SK-N-SH (cell line): Measurements from ENCODE around the gene GLOD4. TPM values are rescaled to one million over a fixed set of nuclear protein-coding genes. Genes with fewer than 3 reads are reported as not detected.

Source experiments
- CTCF ChIA-PET: fragments of 300-600, 350-600 bp; formaldehyde crosslinking; extraction: SDS; loops from one replicate; lab custom pipeline; 2021; lab: Yijun Ruan, JAX
- POLR2A ChIA-PET: fragments of 350-600 bp; sonication (Branson Sonifier 250); formaldehyde crosslinking; extraction: SDS; loops from one replicate; lab custom pipeline; 2020; ENCODE audit warnings: antibody characterized with exemption, inconsistent platforms; lab: Yijun Ruan, JAX
- DNase-seq: peaks from one replicate; pipeline ENCODE4 v3.0.0; 2012
- H2AFZ ChIP-seq: fragments of 200-600 bp; sonication (generic); 2 replicates; pipeline ENCODE4 v1.8.1; 2016; ENCODE audit warnings: antibody characterized with exemption, mild to moderate bottlenecking, low read depth
- H3F3A ChIP-seq: fragments of 200-600 bp; sonication (generic); replicated peaks from 2 replicates; pipeline ENCODE3; 2016; ENCODE audit warnings: antibody characterized with exemption, mild to moderate bottlenecking; ENCODE audit not compliant: insufficient read depth
- H3K27ac ChIP-seq, 2 experiments: fragments of 200-500 bp in 1 of 2; fragments of 200-600 bp in 1 of 2; sonication (Bioruptor generic) in 1 of 2; sonication (generic), shearing (Covaris generic) in 1 of 2; 2 replicates each; pipeline versions ENCODE4 v1.5.1 to v1.6.1; 2014 to 2016; ENCODE audit warnings: low read depth in 2 of 2, inconsistent platforms in 1 of 2, low read length in 1 of 2, mild to moderate bottlenecking in 1 of 2, mixed read lengths in 1 of 2
- H3K27me3 ChIP-seq: fragments of 200-600 bp; sonication (generic), shearing (Covaris generic); 2 replicates; pipeline ENCODE4 v1.6.1; 2016; ENCODE audit warnings: mixed run types; ENCODE audit not compliant: insufficient read depth
- H3K36me3 ChIP-seq, 2 experiments: fragments of 200-500 bp in 1 of 2; fragments of 200-600 bp in 1 of 2; sonication (Bioruptor generic) in 1 of 2; sonication (generic) in 1 of 2; replicated peaks in 1 of 2; 2 replicates each; pipeline versions ENCODE3 to v1.5.1; 2014 to 2016; ENCODE audit warnings: low read length in 1 of 2, mild to moderate bottlenecking in 1 of 2; ENCODE audit not compliant: insufficient read depth in 2 of 2, control insufficient read depth in 1 of 2
- H3K4me1 ChIP-seq, 2 experiments: fragments of 200-500 bp in 1 of 2; fragments of 200-600 bp in 1 of 2; sonication (Bioruptor generic) in 1 of 2; sonication (generic), shearing (Covaris generic) in 1 of 2; 2 replicates each; pipeline versions ENCODE4 v1.5.1 to v1.6.1; 2014 to 2016; ENCODE audit warnings: low read depth in 1 of 2, low read length in 1 of 2, mixed run types in 1 of 2; ENCODE audit not compliant: insufficient read depth in 2 of 2, control insufficient read depth in 1 of 2
- H3K4me2 ChIP-seq: fragments of 200-600 bp; sonication (generic), shearing (Covaris generic); 2 replicates; pipeline ENCODE4 v1.6.1; 2017; ENCODE audit warnings: mixed run types
- H3K4me3 ChIP-seq, 2 experiments: fragments of 200-500 bp in 1 of 2; fragments of 200-600 bp in 1 of 2; sonication (Bioruptor generic) in 1 of 2; sonication (generic), shearing (Covaris generic) in 1 of 2; 2 replicates each; pipeline versions ENCODE4 v1.5.1 to v1.8.1; 2014 to 2016; ENCODE audit warnings: low read depth in 2 of 2, inconsistent platforms in 1 of 2, low read length in 1 of 2, mild to moderate bottlenecking in 1 of 2, mixed read lengths in 1 of 2, moderate library complexity in 1 of 2
- H3K79me2 ChIP-seq: fragments of 200-600 bp; sonication (generic); 2 replicates; pipeline ENCODE4 v1.8.1; 2017; ENCODE audit warnings: mild to moderate bottlenecking; ENCODE audit not compliant: insufficient read depth
- H3K9ac ChIP-seq: fragments of 200-600 bp; sonication (generic); 2 replicates; pipeline ENCODE4 v1.6.1; 2017; ENCODE audit warnings: mixed run types
- H3K9me2 ChIP-seq: fragments of 200-600 bp; sonication (generic); 2 replicates; pipeline ENCODE4 v1.6.1; 2017; ENCODE audit warnings: mixed run types
- H3K9me3 ChIP-seq: fragments of 200-600 bp; sonication (generic); 2 replicates; pipeline ENCODE4 v1.6.1; 2017; ENCODE audit warnings: mixed run types, mild to moderate bottlenecking, moderate library complexity
- H4K20me1 ChIP-seq: fragments of 200-600 bp; sonication (generic); 2 replicates; pipeline ENCODE4 v1.6.1; 2017; ENCODE audit warnings: mild to moderate bottlenecking, mixed run types; ENCODE audit not compliant: insufficient read depth
- CHD2 ChIP-seq: fragments of 150-350 bp; IDR thresholded peaks from 2 replicates; pipeline ENCODE4 v1.6.1; 2018; ENCODE audit warnings: low read length; ENCODE audit not compliant: partially characterized antibody
- ELF1 ChIP-seq: IDR thresholded peaks from 2 replicates; pipeline ENCODE4 v1.4.0; 2012
- EZH2phosphoT487 ChIP-seq: fragments of 200-600 bp; sonication (generic); IDR thresholded peaks from 2 replicates; pipeline ENCODE4 v1.6.1; 2017; ENCODE audit warnings: low read depth, mixed run types, mild to moderate bottlenecking, antibody characterized with exemption, moderate library complexity, borderline replicate concordance
- FOXJ3 ChIP-seq: sonication (generic); formaldehyde crosslinking; IDR thresholded peaks from 2 replicates; pipeline ENCODE4 v1.5.1; 2020; ENCODE audit warnings: mild to moderate bottlenecking, missing genetic modification reagents
- GATA2 ChIP-seq: sonication (generic); formaldehyde crosslinking; IDR thresholded peaks from 2 replicates; pipeline ENCODE4 v1.5.0; 2020; ENCODE audit warnings: mild to moderate bottlenecking, missing genetic modification reagents
- IRF3 ChIP-seq: fragments of 150-350 bp; IDR thresholded peaks from 2 replicates; pipeline ENCODE4 v1.6.1; 2016; ENCODE audit warnings: mild to moderate bottlenecking, low read depth, low read length
- JUND ChIP-seq: IDR thresholded peaks from 2 replicates; pipeline ENCODE4 v1.4.0; 2012
- MEF2A ChIP-seq: IDR thresholded peaks from 2 replicates; pipeline ENCODE4 v1.4.0; 2012; ENCODE audit warnings: low read depth, borderline replicate concordance
- MXI1 ChIP-seq: IDR thresholded peaks from 2 replicates; pipeline ENCODE4 v1.6.1; 2012; ENCODE audit warnings: mild to moderate bottlenecking, low read depth, low read length, improper control_type of control experiment
- NFIC ChIP-seq: IDR thresholded peaks from 2 replicates; pipeline ENCODE4 v1.4.0; 2012; ENCODE audit warnings: borderline replicate concordance
- NRF1 ChIP-seq: IDR thresholded peaks from 2 replicates; pipeline ENCODE4 v1.6.1; 2012; ENCODE audit warnings: low read depth, mild to moderate bottlenecking, low read length
- RAD21 ChIP-seq: IDR thresholded peaks from 2 replicates; pipeline ENCODE4 v1.6.1; 2012; ENCODE audit warnings: mild to moderate bottlenecking, low read length
- RFX5 ChIP-seq: IDR thresholded peaks from 2 replicates; pipeline ENCODE4 v1.6.1; 2012; ENCODE audit warnings: mild to moderate bottlenecking, improper control_type of control experiment, low read length
- SIN3A ChIP-seq: IDR thresholded peaks from 2 replicates; pipeline ENCODE4 v1.6.1; 2012; ENCODE audit warnings: low read depth, mild to moderate bottlenecking, low read length, moderate library complexity, borderline replicate concordance
- SMC3 ChIP-seq: IDR thresholded peaks from 2 replicates; pipeline ENCODE4 v1.6.1; 2012; ENCODE audit warnings: low read depth, low read length, improper control_type of control experiment
- TEAD4 ChIP-seq: IDR thresholded peaks from 2 replicates; pipeline ENCODE4 v1.4.0; 2012; ENCODE audit warnings: mild to moderate bottlenecking, borderline replicate concordance; ENCODE audit not compliant: insufficient read depth
- USF2 ChIP-seq: fragments of 150-350 bp; IDR thresholded peaks from 2 replicates; pipeline ENCODE4 v1.6.1; 2017; ENCODE audit warnings: antibody characterized with exemption, low read length, low read depth, borderline replicate concordance
- YY1 ChIP-seq: IDR thresholded peaks from 2 replicates; pipeline ENCODE4 v1.4.0; 2012; ENCODE audit warnings: low read depth, mild to moderate bottlenecking
- WGBS: methylation state at CpG from one replicate; pipeline ENCODE4 v1.1.6; 2017; ENCODE audit warnings: low lambda C conversion rate; 5-methylcytosine and 5-hydroxymethylcytosine counted together
- polyA plus RNA-seq, 3 experiments: library from polyadenylated mRNA; depleted of rRNA; stranded (reverse); fragments of >200 nt; gene quantifications; 2 replicates each; pipeline ENCODE4 v1.2.3, GENCODE V29; 2012
- TF ChIP-seq, protein P1 (sequence below): IDR thresholded peaks from 2 replicates; pipeline ENCODE4; 2012
- TF ChIP-seq, protein P2 (sequence below): IDR thresholded peaks from 2 replicates; pipeline ENCODE4 v1.4.0; 2012; ENCODE audit warnings: low read depth

Gene GLOD4
- polyA plus RNA-seq, 1 of the 3 experiments (the other 2 are of a cell fraction), result 34.3 TPM

DNA sequence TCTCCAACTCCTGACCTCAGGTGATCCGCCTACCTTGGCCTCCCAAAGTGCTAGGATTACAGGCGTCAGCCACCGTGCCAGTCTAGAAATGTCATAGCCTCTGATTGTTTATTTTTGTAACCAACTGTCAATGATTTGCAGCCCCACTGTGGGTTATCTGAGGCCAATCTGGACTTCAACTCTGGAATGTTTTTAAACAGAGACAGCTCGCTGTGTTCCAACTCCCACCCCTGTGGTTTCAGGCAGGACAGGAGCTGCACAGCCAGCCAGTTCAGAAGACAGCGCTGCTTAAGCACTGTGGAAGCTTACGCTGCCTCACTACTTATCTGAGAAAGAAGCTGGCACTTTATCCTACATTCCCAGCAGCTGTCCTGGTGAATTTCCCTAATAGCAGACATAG, 19.6 kb upstream of the GLOD4 start:
- Histone ChIP-seq H3K27ac (no peak overlapping the region), H3K4me3 (no peak overlapping the region), H3K36me3 (no peaks in the 10 kb centered on the region), H2AFZ (no peak overlapping the region), H3K79me2 (no peaks in the 10 kb centered on the region), H4K20me1 (no peaks in the 10 kb centered on the region), H3K4me1 (peaks cover 0 to 8% of the 10 kb centered on the region in 2 experiments; a peak in 1 of 4 replicates), H3K9me2 (no peaks in the 10 kb centered on the region), H3K9me3 (no peaks in the 10 kb centered on the region), H3K4me2 (no peak overlapping the region), H3K9ac (no peak overlapping the region), H3F3A (no peaks in the 10 kb centered on the region), H3K27me3 (peaks cover 26% of the 10 kb centered on the region; the same call in 1 of the 2 replicates)
- 52% methylated on average over 6 of the region's 6 CpGs for WGBS
- ChIA-PET CTCF (interaction anchor here (1.2 to 9.2 kb wide), 2 partner anchors 179 to 195 kb away, joined by 3 to 155 read pairs; partner anchors contain the start of genes NXN and TIMM22), POLR2A (interaction anchor here (0.6 kb wide), 2 partner anchors 178 to 337 kb away, joined by 4 read pairs; partner anchors contain the start of gene NXN)
- no peak for TF ChIP-seq ELF1
- no peak for TF ChIP-seq IRF3
- no peak for TF ChIP-seq CHD2
- no peak for TF ChIP-seq SMC3
- no peak for TF ChIP-seq NFIC
- TF ChIP-seq JUND, result no peak
- no peak for TF ChIP-seq EZH2phosphoT487
- no peak for TF ChIP-seq FOXJ3 (CRISPR knock-in tag)
- TF ChIP-seq NRF1, result no peak
- TF ChIP-seq RFX5, result no peak
- no peak for TF ChIP-seq MEF2A
- TF ChIP-seq MXI1, result no peak
- TF ChIP-seq, protein P1, sequence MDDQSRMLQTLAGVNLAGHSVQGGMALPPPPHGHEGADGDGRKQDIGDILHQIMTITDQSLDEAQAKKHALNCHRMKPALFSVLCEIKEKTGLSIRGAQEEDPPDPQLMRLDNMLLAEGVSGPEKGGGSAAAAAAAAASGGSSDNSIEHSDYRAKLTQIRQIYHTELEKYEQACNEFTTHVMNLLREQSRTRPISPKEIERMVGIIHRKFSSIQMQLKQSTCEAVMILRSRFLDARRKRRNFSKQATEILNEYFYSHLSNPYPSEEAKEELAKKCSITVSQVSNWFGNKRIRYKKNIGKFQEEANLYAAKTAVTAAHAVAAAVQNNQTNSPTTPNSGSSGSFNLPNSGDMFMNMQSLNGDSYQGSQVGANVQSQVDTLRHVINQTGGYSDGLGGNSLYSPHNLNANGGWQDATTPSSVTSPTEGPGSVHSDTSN, result no peak
- TF ChIP-seq, protein P2, sequence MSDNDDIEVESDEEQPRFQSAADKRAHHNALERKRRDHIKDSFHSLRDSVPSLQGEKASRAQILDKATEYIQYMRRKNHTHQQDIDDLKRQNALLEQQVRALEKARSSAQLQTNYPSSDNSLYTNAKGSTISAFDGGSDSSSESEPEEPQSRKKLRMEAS, result no peak
- no peak for TF ChIP-seq RAD21
- TF ChIP-seq SIN3A, result no peak
- TF ChIP-seq YY1, result no peak
- TF ChIP-seq GATA2 (CRISPR knock-in tag), result no peak
- TF ChIP-seq USF2, result no peak
- no peak for TF ChIP-seq TEAD4
- DNase-seq, result no peak
